Daoy (cell line): Measurements from ENCODE around the gene PAIP2. TPM values are rescaled to one million over a fixed set of nuclear protein-coding genes. Genes with fewer than 3 reads are reported as not detected.

Source experiments
- DNase-seq: peaks from one replicate; pipeline ENCODE4 v3.0.0-alpha.2; 2015; ENCODE audit warnings: low read depth
- total RNA-seq: library from RNA; depleted of rRNA; stranded (reverse); fragments of >200 nt; shearing (Covaris generic); gene quantifications from 2 replicates; pipeline ENCODE4 v1.2.3, GENCODE V29; 2014; rRNA removed

The PAIP2 gene
- total RNA-seq, 1 experiment from 2014 or later, result 94.9 TPM

DNA sequence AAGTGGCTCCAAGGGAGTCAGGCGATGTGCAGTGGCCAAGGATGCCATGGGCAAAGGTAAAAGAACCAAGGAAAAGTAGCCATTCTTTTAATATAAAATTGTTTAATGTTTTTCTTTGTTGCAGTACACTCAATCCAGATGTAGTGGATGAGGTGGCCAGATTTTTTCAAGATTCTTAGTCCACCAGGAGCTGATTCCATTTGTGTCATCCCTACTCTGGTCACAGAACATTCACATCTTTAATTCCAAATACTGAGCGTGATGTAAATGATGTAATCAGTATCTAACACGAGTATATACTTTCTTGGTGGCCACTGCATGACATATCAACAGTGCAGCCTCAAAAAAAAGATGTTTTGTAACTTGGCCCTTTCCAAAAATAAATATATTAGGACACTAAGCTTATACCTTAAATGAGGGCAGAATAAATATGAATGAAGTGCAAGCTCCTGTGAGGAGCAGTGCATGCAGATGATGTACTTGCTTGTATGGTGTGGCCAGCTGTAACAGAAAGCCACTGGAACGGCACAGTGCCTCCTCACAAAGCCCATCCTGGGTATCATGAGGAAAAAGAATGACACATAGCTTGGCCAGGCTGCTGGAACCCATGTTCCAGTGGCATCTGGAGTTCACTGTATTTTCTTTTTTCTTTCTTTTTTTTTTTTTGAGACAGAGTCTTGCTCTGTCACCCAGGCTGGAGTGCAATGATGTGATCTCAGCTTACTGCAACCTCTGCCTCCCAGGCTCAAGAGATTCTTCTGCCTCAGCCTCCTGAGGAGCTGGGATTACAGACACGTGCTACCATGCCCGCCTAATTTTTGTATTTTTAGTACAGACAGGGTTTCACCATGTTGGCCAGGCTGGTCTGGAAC lies 68.7 kb downstream of the PAIP2 start:
- no peak for DNase-seq

DNA sequence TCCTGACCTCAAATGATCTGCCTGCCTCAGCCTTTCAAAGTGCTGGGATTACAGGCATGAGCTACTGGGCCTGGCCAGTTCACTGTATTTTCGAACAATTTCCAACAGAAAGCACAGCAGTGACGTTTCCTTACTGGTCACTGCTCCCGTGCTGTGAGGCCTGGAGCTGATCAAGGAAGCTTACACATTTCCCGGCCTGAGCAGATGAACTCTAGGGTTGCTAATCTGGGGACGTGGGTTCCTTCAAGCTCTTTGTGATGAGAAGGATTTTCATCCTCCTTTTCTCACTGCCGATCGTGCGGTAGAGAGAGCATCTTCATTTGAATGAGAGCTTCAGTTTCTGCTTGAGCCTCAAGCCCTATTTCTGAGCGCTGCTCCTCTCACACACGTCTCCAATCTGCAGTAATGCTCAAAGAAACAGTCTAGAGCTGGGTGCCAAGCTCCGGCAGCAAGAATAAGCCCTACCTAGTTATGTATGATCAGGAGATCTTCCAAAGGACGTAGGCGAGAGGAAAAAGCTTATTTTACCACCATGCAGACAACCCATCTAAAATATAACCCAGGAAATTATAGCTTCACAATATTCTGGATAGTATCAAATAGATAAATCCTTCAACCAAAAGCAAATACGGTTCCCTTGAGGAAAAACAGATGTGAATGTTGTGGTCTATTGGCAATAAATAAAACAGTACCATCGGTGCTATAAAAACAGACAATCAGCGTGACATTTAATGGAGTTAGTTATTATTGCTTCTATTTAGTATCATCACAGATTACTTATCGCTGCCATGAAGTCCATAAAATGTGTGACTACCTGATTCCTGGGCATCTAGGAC lies 69.6 kb downstream of the PAIP2 start:
- no peak for DNase-seq

DNA sequence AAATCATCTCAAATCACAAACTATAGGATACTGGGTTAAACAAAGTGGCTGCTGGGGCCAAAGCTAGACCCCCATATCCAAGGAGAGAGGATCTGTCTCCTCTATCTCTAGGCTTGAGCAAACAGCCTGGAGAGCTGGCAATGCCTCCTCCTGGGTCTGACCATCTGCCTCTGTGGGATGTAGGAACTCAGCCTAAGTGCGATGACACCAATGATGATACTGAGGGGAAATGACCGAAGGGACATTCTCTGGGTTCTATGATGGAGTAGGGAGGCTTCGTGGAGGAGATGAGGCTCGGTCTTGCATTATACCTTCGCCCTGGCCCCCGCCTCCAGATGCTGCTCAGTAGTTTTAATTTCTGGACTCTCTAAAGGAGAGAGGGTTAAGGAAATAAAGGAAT lies 71.5 kb downstream of the PAIP2 start:
- no peak for DNase-seq

DNA sequence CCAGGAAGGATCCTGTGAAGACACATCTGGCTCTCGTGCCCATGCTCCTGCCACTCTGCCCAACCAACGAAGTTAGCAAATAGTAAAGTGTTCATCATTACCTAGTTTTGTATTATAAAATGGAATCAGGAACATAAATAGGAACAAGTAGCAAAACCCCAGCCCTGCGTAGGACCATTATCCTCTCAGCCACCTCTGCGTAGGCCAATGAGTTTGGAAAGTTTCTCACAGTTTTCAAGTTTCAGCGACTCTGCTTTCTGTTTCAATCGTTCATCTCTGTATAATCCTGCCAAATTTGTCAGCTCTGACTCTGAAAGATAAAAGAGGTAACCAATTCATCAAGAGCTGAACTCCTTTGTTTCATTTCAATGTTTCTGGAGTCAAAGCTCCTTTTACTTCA lies 72.3 kb downstream of the PAIP2 start:
- no peak for DNase-seq

DNA sequence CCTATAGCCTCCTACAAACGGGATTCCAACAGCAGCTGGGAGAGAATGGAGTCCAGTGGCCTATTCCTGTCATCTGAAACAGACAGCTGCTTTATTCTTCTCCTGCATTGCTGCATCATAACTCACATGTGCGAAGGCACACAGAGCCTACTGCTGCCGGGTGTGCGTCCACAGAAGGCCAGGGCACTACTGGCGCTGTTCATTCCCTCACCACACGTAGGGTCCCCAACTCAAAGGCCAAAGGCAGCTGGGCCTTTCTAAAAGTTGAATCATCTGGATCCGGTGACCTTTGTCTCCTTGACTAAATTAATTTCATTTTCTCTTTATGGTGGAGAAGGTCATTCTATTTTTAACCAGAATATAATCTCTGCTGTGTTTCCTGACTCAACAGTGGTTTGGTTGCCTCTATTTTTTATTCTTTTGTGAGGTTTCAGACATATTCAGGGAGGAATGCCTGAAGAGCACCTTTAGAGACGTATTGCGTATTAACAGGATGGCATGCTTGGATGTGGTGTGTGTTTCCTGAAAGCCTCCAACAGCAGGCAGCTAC lies 73.0 kb downstream of the PAIP2 start:
- no peak for DNase-seq

DNA sequence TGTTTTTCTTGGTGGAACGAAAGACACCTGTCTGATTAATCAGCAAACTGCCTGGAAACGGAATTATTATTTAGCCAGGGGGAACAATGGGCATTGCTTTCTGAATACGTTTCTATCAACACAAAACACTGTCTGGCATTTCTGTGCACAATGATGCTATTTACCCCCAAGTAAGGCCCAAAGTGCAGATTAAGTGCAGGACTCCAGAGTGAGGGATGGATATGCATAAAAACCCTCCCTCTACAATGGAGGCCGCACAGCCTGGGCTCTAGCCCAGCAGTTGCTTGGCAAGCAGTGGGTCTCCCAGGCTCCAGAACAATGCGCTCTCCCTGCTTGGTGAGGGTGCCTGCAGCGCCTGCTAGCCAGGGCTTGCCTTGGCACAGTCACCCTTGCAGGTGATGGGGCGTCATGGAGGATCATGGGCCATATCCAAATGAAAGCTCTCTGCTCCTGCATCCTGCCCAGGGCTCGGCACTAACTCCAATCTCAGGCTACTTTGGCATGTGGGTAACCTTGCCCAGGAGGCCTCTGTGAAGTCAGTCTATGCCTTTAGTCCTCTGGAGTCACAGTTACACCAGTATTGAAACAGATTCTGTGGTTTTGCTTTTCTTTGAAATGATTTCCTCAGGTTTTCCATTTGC lies 73.7 kb downstream of the PAIP2 start:
- DNase-seq, result no peak

DNA sequence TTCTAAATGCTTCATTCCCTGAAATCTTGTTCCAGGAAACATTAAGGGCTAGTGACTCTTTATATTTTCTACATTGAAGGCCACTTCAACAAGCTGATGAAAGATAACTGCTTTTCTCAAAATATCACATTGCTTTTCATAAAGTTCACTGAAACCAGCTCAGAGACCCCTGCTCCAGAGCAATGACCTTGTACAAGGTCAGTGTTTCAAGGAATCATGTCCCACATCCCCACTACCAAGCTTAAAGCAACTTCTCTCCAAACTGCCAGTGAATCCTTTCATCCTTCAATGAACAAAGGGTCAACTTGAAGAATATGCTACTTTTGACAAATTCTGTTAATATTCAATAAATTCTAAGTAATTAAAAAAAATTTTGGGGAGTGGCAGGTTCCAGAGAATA lies 74.2 kb downstream of the PAIP2 start:
- no peak for DNase-seq

DNA sequence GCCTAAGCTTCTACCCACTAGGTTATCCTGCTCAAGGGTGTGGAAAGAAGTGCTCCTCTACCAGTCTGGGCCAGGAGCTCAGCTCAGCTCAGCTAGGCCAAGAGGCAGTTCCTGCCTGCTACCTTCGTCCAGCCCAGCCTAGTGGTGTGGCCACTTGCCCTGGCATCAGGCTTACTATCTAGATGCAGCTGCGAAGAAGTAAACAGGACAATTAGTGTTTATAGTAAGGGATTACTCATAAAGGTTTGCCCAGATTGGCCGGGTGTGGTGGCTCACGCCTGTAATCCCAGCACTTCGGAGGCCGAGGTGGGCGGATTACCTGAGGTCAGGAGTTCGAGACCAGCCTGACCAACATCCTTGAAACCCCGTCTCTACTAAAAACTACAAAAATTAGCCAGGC lies 75.0 kb downstream of the PAIP2 start:
- DNase-seq, result no peak

DNA sequence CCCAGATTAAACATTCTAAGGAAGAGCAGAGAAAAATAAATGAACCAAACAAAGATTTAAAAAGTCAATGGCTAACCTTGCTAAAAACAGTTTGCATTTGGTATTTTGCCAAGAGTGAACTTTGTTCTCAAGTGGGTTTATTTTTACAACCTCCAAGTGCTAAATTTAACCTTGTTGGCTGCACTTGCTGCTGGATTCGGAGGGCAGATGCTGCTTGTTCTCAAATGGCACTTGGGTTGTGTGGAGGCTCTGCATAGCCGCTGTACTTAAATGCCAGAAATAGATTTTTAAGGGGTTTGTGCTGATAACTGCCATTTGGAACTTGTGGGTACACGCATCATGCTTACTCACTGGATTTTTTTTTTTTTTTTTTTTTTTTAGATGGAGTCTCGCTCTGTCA lies 75.6 kb downstream of the PAIP2 start:
- DNase-seq, result no peak

DNA sequence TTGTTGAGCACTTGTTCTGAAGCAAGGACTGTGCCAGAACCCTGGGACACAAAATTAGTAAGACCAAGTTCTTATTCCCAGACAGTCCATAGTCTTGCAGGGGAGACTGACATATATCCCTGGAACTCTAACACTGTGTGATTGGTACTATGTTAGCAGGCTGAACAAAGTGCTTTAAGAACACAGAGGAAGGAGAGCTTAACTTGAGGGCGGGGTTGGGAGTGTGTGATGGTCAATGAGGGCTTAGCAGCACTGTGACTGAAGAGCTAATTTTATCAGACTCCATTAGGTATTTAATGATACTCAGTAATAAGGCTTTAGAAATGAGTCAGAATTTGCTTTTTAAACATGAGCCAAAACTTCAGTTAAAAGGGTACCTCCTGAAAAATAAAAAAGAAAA lies 77.1 kb downstream of the PAIP2 start:
- no peak for DNase-seq

Other genes starting within 250 kb of the PAIP2 start
- 28.7 and 47.5 TPM in 2 replicates for gene SIL1, start 143.5 kb upstream of the PAIP2 start, total RNA-seq
- gene MATR3, start 48.1 kb upstream of the PAIP2 start, total RNA-seq, result 333 and 391 TPM in 2 replicates
- gene SLC23A1, start 41.4 kb downstream of the PAIP2 start, total RNA-seq, result not detected in 2 replicates
- not detected in 2 replicates for gene MZB1, start 48.1 kb downstream of the PAIP2 start, total RNA-seq
- 0.09 and 0.17 TPM in 2 replicates for gene PROB1, start 53.2 kb downstream of the PAIP2 start, total RNA-seq
- 4.9 and 28.9 TPM in 2 replicates for gene SPATA24, start 62.2 kb downstream of the PAIP2 start, total RNA-seq
- 5.6 and 11.8 TPM in 2 replicates for gene DNAJC18, start 97.7 kb downstream of the PAIP2 start, total RNA-seq
- gene ECSCR, start 120.9 kb downstream of the PAIP2 start, total RNA-seq, result 0.23 and 2.4 TPM in 2 replicates
- gene SMIM33, start 129.2 kb downstream of the PAIP2 start, total RNA-seq, result not detected in 2 replicates
- 8.2 and 9.0 TPM in 2 replicates for gene STING1, start 140.9 kb downstream of the PAIP2 start, total RNA-seq
- 99.5 and 140 TPM in 2 replicates for gene UBE2D2, start 219.5 kb downstream of the PAIP2 start, total RNA-seq